Suprapubic skin (tissue), 4 donors: ENCODE results near the gene FRMD7. TPM values are rescaled to one million over a fixed set of nuclear protein-coding genes. Genes with fewer than 3 reads are reported as not detected.

ENCODE experiments used
- DNase-seq, 2 donors: peaks; one replicate each; pipeline ENCODE4 v3.0.0-alpha.2; 2019; ENCODE audit warnings: low spot score in 2 of 2
- H3K27ac ChIP-seq: fragments of 200-600 bp; sonication (generic); one replicate; pipeline ENCODE4 v1.5.1; 2019
- H3K27me3 ChIP-seq: fragments of 200-600 bp; sonication (generic); one replicate; pipeline ENCODE4 v1.5.1; 2019
- H3K36me3 ChIP-seq: fragments of 200-600 bp; sonication (generic); one replicate; pipeline ENCODE4 v1.5.1; 2019
- H3K4me1 ChIP-seq: fragments of 200-600 bp; sonication (generic); one replicate; pipeline ENCODE4 v1.5.1; 2019
- H3K4me3 ChIP-seq: fragments of 200-600 bp; sonication (generic); one replicate; pipeline ENCODE4 v1.5.1; 2019; ENCODE audit warnings: mild to moderate bottlenecking
- H3K9me3 ChIP-seq: fragments of 200-600 bp; sonication (generic); one replicate; pipeline ENCODE4 v1.5.1; 2019
- CTCF ChIP-seq, 2 donors: fragments of 200-600 bp in 1 of 2; fragments of 450-650 bp in 1 of 2; sonication (generic) in 1 of 2; IDR thresholded peaks; one replicate each; pipeline ENCODE4 v1.5.1; 2016 to 2019; ENCODE audit warnings: antibody characterized with exemption in 2 of 2, mild to moderate bottlenecking in 1 of 2, moderate library complexity in 1 of 2
- EP300 ChIP-seq: sonication (generic); formaldehyde crosslinking; IDR thresholded peaks from one replicate; pipeline ENCODE4 v1.6.1; 2017; ENCODE audit warnings: antibody characterized with exemption
- POLR2A ChIP-seq, 2 donors: fragments of 450-650 bp; IDR thresholded peaks; one replicate each; pipeline ENCODE4 v1.6.1; 2017; ENCODE audit warnings: antibody characterized with exemption in 2 of 2, mild to moderate bottlenecking in 2 of 2, moderate library complexity in 2 of 2
- POLR2AphosphoS5 ChIP-seq, 3 donors: sonication (generic); formaldehyde crosslinking; IDR thresholded peaks; one replicate each; pipeline ENCODE4 v1.6.1; 2017; ENCODE audit warnings: antibody characterized with exemption in 3 of 3
- WGBS: methylation state at CpG from one replicate; pipeline ENCODE4 v1.1.5; 2018; 5-methylcytosine and 5-hydroxymethylcytosine counted together
- total RNA-seq, 4 donors: library from RNA; depleted of rRNA; stranded (reverse); fragments of >200 nt; gene quantifications; one replicate each; pipeline ENCODE4 v1.1.0, GENCODE V29; 2016

Gene FRMD7
- total RNA-seq, 4 donors from 2014 or later: 0.34 to 0.36 TPM; not detected in 2

GRCh38 chrX:132068405-132068804 is 59.4 kb downstream of the FRMD7 start:
- H3K27ac ChIP-seq: no peak overlapping the region
- no peaks in the 10 kb centered on the region for H3K4me1 ChIP-seq
- 52% methylated on average over 1 of the region's 1 CpG for WGBS
- DNase-seq: no peak
- no peaks in the 10 kb centered on the region for H3K36me3 ChIP-seq
- no peak overlapping the region for H3K4me3 ChIP-seq
- no peaks in the 10 kb centered on the region for H3K27me3 ChIP-seq
- TF ChIP-seq CTCF (IDR thresholded peaks at IDR 0.05) (no peak), POLR2A (IDR thresholded peaks at IDR 0.05) (no peak), EP300 (no peak), POLR2AphosphoS5 (IDR thresholded peaks at IDR 0.05) (no peak)
- H3K9me3 ChIP-seq: no peaks in the 10 kb centered on the region

- H3K4me1 ChIP-seq: no peaks in the 10 kb centered on the region
- no peaks in the 10 kb centered on the region for H3K36me3 ChIP-seq
- TF ChIP-seq CTCF (IDR thresholded peaks at IDR 0.05) (no peak), POLR2AphosphoS5 (IDR thresholded peaks at IDR 0.05) (no peak), EP300 (no peak), POLR2A (IDR thresholded peaks at IDR 0.05) (no peak)
- no peaks in the 10 kb centered on the region for H3K9me3 ChIP-seq
- WGBS: 71% methylated on average over 4 of the region's 4 CpGs
- DNase-seq: no peak
- H3K27me3 ChIP-seq: no peaks in the 10 kb centered on the region
- H3K4me3 ChIP-seq: no peak overlapping the region
- no peak overlapping the region for H3K27ac ChIP-seq
These were observed 64.0 kb downstream of the FRMD7 start for GRCh38 chrX:132063862-132064261.

GRCh38 chrX:132063334-132063733 is 64.5 kb downstream of the FRMD7 start:
- no peaks in the 10 kb centered on the region for H3K9me3 ChIP-seq
- no peak overlapping the region for H3K27ac ChIP-seq
- 71% methylated on average over 3 of the region's 3 CpGs for WGBS
- H3K36me3 ChIP-seq: no peaks in the 10 kb centered on the region
- TF ChIP-seq POLR2AphosphoS5 (IDR thresholded peaks at IDR 0.05): no peak
- TF ChIP-seq POLR2A (IDR thresholded peaks at IDR 0.05): no peak
- TF ChIP-seq EP300: no peak
- TF ChIP-seq CTCF (IDR thresholded peaks at IDR 0.05): no peak
- DNase-seq: no peak
- H3K27me3 ChIP-seq: no peaks in the 10 kb centered on the region
- H3K4me1 ChIP-seq: no peaks in the 10 kb centered on the region
- H3K4me3 ChIP-seq: no peak overlapping the region

- Histone ChIP-seq H3K9me3 (no peaks in the 10 kb centered on the region), H3K36me3 (no peaks in the 10 kb centered on the region), H3K27ac (no peak overlapping the region), H3K4me1 (no peaks in the 10 kb centered on the region), H3K4me3 (no peak overlapping the region), H3K27me3 (no peaks in the 10 kb centered on the region)
- no peak for DNase-seq
- 67% methylated on average over 2 of the region's 2 CpGs for WGBS
- no peak for TF ChIP-seq CTCF (IDR thresholded peaks at IDR 0.05)
- no peak for TF ChIP-seq EP300
These were observed 67.8 kb downstream of the FRMD7 start for GRCh38 chrX:132059973-132060540.

GRCh38 chrX:132058975-132059374 is 68.8 kb downstream of the FRMD7 start:
- 59% methylated on average over 2 of the region's 2 CpGs for WGBS
- TF ChIP-seq POLR2A (IDR thresholded peaks at IDR 0.05) (no peak), EP300 (no peak), CTCF (IDR thresholded peaks at IDR 0.05) (no peak), POLR2AphosphoS5 (IDR thresholded peaks at IDR 0.05) (no peak)

More at GRCh38 chrX:132058975-132059374, 68.8 kb downstream of the FRMD7 start:
- no peak for DNase-seq
- no peaks in the 10 kb centered on the region for H3K9me3 ChIP-seq
- no peak overlapping the region for H3K4me3 ChIP-seq
- H3K4me1 ChIP-seq: no peaks in the 10 kb centered on the region
- H3K27ac ChIP-seq: no peak overlapping the region
- H3K27me3 ChIP-seq: no peaks in the 10 kb centered on the region
- H3K36me3 ChIP-seq: no peaks in the 10 kb centered on the region
